ENCODE results near the gene KIF25.

KIF25 gene

GRCh38 chr6:168051648-168052047 lies 54.2 kb downstream of the KIF25 start:
- DNase-seq (ENCODE audit: low read depth) = no peak

GRCh38 chr6:168052291-168052891 lies 54.9 kb downstream of the KIF25 start:
- no peak for DNase-seq (ENCODE audit: low read depth)

GRCh38 chr6:168053086-168053956 lies 55.9 kb downstream of the KIF25 start:
- no peak for DNase-seq (ENCODE audit: low read depth)

GRCh38 chr6:168053957-168054471 lies 56.5 kb downstream of the KIF25 start:
- no peak for DNase-seq (ENCODE audit: low read depth)

GRCh38 chr6:168054765-168055560 lies 57.5 kb downstream of the KIF25 start:
- DNase-seq (ENCODE audit: low read depth) = no peak

GRCh38 chr6:168055696-168056489 lies 58.4 kb downstream of the KIF25 start:
- DNase-seq (ENCODE audit: low read depth) = no peak

- DNase-seq (ENCODE audit: low read depth) = no peak
Observed at GRCh38 chr6:168056892-168057527, 59.5 kb downstream of the KIF25 start.

GRCh38 chr6:168057836-168058235 lies 60.4 kb downstream of the KIF25 start:
- no peak for DNase-seq (ENCODE audit: low read depth)

GRCh38 chr6:168058691-168059551 lies 61.5 kb downstream of the KIF25 start:
- DNase-seq (ENCODE audit: low read depth) = no peak

- DNase-seq (ENCODE audit: low read depth) = no peak
Observed at GRCh38 chr6:168060521-168060931, 63.1 kb downstream of the KIF25 start.

- DNase-seq (ENCODE audit: low read depth) = no peak
Observed at GRCh38 chr6:168061269-168062210, 64.1 kb downstream of the KIF25 start.

- DNase-seq (ENCODE audit: low read depth) = no peak
Observed at GRCh38 chr6:168062346-168063289, 65.1 kb downstream of the KIF25 start.

GRCh38 chr6:168063431-168063830 lies 66.0 kb downstream of the KIF25 start:
- no peak for DNase-seq (ENCODE audit: low read depth)

GRCh38 chr6:168064226-168064807 lies 66.8 kb downstream of the KIF25 start:
- no peak for DNase-seq (ENCODE audit: low read depth)

- DNase-seq (ENCODE audit: low read depth) = no peak
Observed at GRCh38 chr6:168067081-168067759, 69.7 kb downstream of the KIF25 start.

- no peak for DNase-seq (ENCODE audit: low read depth)
Observed at GRCh38 chr6:168070804-168071203, 73.3 kb downstream of the KIF25 start.

- DNase-seq (ENCODE audit: low read depth) = no peak
Observed at GRCh38 chr6:168071620-168072019, 74.1 kb downstream of the KIF25 start.

All from stimulated activated CD4-positive, alpha-beta T cell treated with anti-CD3 and anti-CD28 coated beads, Interleukin-2, amount 100 ng/mL, for 4 hours (primary cell).